ENCODE results near the gene GPSM3.
"Not testable (repeated sequence)": the region's sequence is repeated elsewhere in the genome, so short reads cannot be mapped to it uniquely, and the experiment has no call there.

GPSM3 gene

GRCh38 chr6:32192608-32193039, at the start of gene GPSM3:
Gene GPSM3 (minus strand): TSS chr6:32192643. CDS start chr6:32192513, 130 bp downstream.
- no peak for DNase-seq (ENCODE audit: low spot score)

GRCh38 chr6:32240686-32241085, 48.2 kb upstream of the GPSM3 start:
- DNase-seq (ENCODE audit: low spot score) = no peak

- DNase-seq (ENCODE audit: low spot score) = no peak
These were observed 47.0 kb upstream of the GPSM3 start for GRCh38 chr6:32239462-32239861.

- DNase-seq (ENCODE audit: low spot score) = peak; percentile 34
These were observed 42.5 kb upstream of the GPSM3 start for GRCh38 chr6:32234934-32235333.

GRCh38 chr6:32226434-32226833, 34.0 kb upstream of the GPSM3 start:
- no peak for DNase-seq (ENCODE audit: low spot score)

GRCh38 chr6:32224696-32225095, 32.3 kb upstream of the GPSM3 start:
- no peak for DNase-seq (ENCODE audit: low spot score)

GRCh38 chr6:32223258-32224235, 31.1 kb upstream of the GPSM3 start, which contains the start of gene NOTCH4:
Gene NOTCH4 (minus strand): TSS chr6:32224067. CDS start chr6:32223928, 139 bp downstream.
- DNase-seq (ENCODE audit: low spot score) = no peak

GRCh38 chr6:32222333-32223230, 30.1 kb upstream of the GPSM3 start:
- DNase-seq (ENCODE audit: low spot score) = no peak

- DNase-seq (ENCODE audit: low spot score) = no peak
These were observed 27.6 kb upstream of the GPSM3 start for GRCh38 chr6:32220021-32220420.

- no peak for DNase-seq (ENCODE audit: low spot score)
These were observed 25.7 kb upstream of the GPSM3 start for GRCh38 chr6:32218167-32218566.

GRCh38 chr6:32216998-32217397, 24.6 kb upstream of the GPSM3 start:
- DNase-seq (ENCODE audit: low spot score) = no peak

GRCh38 chr6:32216285-32216684, 23.8 kb upstream of the GPSM3 start:
- no peak for DNase-seq (ENCODE audit: low spot score)

GRCh38 chr6:32215617-32216016, 23.2 kb upstream of the GPSM3 start:
- DNase-seq (ENCODE audit: low spot score) = no peak

- no peak for DNase-seq (ENCODE audit: low spot score)
These were observed 21.7 kb upstream of the GPSM3 start for GRCh38 chr6:32214126-32214525.

GRCh38 chr6:32213649-32214048, 21.2 kb upstream of the GPSM3 start:
- no peak for DNase-seq (ENCODE audit: low spot score)

GRCh38 chr6:32212076-32212760, 19.8 kb upstream of the GPSM3 start:
- no peak for DNase-seq (ENCODE audit: low spot score)

GRCh38 chr6:32211432-32211831, 19.0 kb upstream of the GPSM3 start:
- DNase-seq (ENCODE audit: low spot score) = not testable (repeated sequence)

- no peak for DNase-seq (ENCODE audit: low spot score)
These were observed 17.8 kb upstream of the GPSM3 start for GRCh38 chr6:32210191-32210601.

GRCh38 chr6:32208996-32209395, 16.6 kb upstream of the GPSM3 start:
- no peak for DNase-seq (ENCODE audit: low spot score)

GRCh38 chr6:32204268-32204715, 11.8 kb upstream of the GPSM3 start:
- DNase-seq (ENCODE audit: low spot score) = no peak

- no peak for DNase-seq (ENCODE audit: low spot score)
These were observed 11.2 kb upstream of the GPSM3 start for GRCh38 chr6:32203426-32204267.
